ENCODE measurements around the gene DARS1. TPM values are rescaled to one million over a fixed set of nuclear protein-coding genes. Genes with fewer than 3 reads are reported as not detected.

DARS1 gene
- total and polyA plus RNA-seq, 2 of the 13 experiments (the other 11 are each of a cell fraction or from before 2014, with no cell fraction given) = 149 to 230 TPM

DNA sequence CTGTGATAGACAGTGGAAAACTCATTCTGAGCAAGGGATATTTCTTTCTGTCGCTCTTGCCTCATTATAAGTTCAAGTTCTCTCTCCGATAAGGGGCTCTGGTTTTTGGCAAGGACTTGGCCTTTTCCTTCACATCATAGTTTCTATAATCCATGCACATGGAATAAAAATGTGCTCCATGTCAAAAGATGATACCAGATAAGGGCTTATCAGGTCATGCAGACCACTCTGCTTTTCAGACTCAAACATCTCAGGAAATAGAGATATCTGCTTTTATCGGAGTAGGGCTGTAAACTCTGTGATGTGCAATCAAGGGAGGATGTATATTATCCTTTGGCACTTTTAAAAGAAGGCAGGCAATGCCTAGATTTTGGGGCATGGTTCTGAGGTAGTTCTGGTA, 45.0 kb upstream of the DARS1 start:
- intact Hi-C loops (cut with micrococcal nuclease; ENCODE audit: unreplicated experiment) = no loop called here
- Histone ChIP-seq H3K4me1 (ENCODE audit: insufficient read depth, low read length) (peaks cover 10% of the 10 kb centered on the region; the same call in 1 of the 2 replicates), H3K9ac (ENCODE audit: insufficient read depth, low read depth, low read length) (no peak overlapping the region), H3K9me3 (ENCODE audit: low read length) (no peaks in the 10 kb centered on the region), H3K36me3 (replicated peaks in 1 of 2; ENCODE audit: control insufficient read depth in 1 of 2, insufficient read depth in 2 of 2, low read length in 2 of 2) (no peaks in the 10 kb centered on the region), H3K4me2 (ENCODE audit: low read depth, low read length) (no peak overlapping the region), H3K4me3 (replicated peaks in 1 of 3; ENCODE audit: insufficient read depth in 1 of 3, low read depth in 2 of 3, low read length in 3 of 3) (no peak overlapping the region), H2AFZ (ENCODE audit: low read length) (no peak overlapping the region), H3K27ac (ENCODE audit: extremely low read length, insufficient read depth, low read length) (no peak overlapping the region), H4K20me1 (ENCODE audit: insufficient read depth, low read length) (no peaks in the 10 kb centered on the region), H3K27me3 (ENCODE audit: control insufficient read depth in 1 of 2, insufficient read depth in 2 of 2, low read length in 2 of 2) (no peaks in the 10 kb centered on the region; a peak in 1 of 5 replicates), H3K79me2 (ENCODE audit: insufficient read depth, low read length) (no peaks in the 10 kb centered on the region)
- BruUV-seq (replicated peaks) = no TSS peak
- POLR2A ChIA-PET = no interaction called here
- CTCF ChIA-PET (ENCODE audit: low intra/inter-chr PET ratio, low total read pairs) = no interaction called here
- FAIRE-seq (no peak), ATAC-seq (no peak), DNase-seq (ENCODE audit: low spot score) (no peak)
- 62% methylated on average over 3 of the region's 3 CpGs for WGBS (ENCODE audit: low lambda C conversion rate)
- in situ Hi-C loops (cut with HindIII; ENCODE audit: extremely low pct_ligation_motif_present, low pct_unique_long_range_greater_than_20kb) = no loop called here
- TF ChIP-seq, protein P1, sequence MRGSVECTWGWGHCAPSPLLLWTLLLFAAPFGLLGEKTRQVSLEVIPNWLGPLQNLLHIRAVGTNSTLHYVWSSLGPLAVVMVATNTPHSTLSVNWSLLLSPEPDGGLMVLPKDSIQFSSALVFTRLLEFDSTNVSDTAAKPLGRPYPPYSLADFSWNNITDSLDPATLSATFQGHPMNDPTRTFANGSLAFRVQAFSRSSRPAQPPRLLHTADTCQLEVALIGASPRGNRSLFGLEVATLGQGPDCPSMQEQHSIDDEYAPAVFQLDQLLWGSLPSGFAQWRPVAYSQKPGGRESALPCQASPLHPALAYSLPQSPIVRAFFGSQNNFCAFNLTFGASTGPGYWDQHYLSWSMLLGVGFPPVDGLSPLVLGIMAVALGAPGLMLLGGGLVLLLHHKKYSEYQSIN (CRISPR knock-in tag; IDR thresholded peaks at IDR 0.05; ENCODE audit: borderline replicate concordance) = no peak
- TF ChIP-seq KDM1A (CRISPR knock-in tag; IDR thresholded peaks at IDR 0.05) = no peak
- TF ChIP-seq, protein P2, sequence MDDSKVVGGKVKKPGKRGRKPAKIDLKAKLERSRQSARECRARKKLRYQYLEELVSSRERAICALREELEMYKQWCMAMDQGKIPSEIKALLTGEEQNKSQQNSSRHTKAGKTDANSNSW (CRISPR knock-in tag; IDR thresholded peaks at IDR 0.05; ENCODE audit: borderline replicate concordance) = no peak
- TF ChIP-seq KDM3A (CRISPR knock-in tag; IDR thresholded peaks at IDR 0.05; ENCODE audit: low read depth) = no peak
- no peak for TF ChIP-seq MAF1 (CRISPR knock-in tag; IDR thresholded peaks at IDR 0.05; ENCODE audit: borderline replicate concordance)

DNA sequence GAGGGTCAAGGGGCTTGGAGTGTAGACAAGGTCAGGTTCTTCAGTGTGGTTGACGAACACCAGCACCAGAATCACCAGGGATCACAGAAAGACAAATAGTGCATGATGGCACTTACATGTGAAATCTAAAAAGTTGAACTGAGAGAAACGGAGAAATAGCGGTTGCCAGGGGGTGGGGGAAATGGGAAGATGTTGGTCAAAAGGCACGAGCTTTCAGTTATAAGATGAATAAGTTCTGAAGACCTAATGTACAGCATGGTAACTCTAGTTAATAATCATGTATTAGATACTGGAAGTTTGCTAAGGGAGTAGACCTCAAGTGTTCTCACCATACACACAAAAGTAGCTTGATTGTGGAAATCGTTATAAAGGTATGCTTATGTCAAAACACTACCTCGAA, 43.7 kb upstream of the DARS1 start:
- H3K36me3 ChIP-seq (replicated peaks in 1 of 2; ENCODE audit: control insufficient read depth in 1 of 2, insufficient read depth in 2 of 2, low read length in 2 of 2) = no peaks in the 10 kb centered on the region
- TF ChIP-seq RORA (CRISPR knock-in tag; IDR thresholded peaks at IDR 0.05) (no peak), CREM (IDR thresholded peaks at IDR 0.05) (no peak), CREM (CRISPR knock-in tag; IDR thresholded peaks at IDR 0.05) (no peak), ZNF883 (CRISPR knock-in tag; IDR thresholded peaks at IDR 0.05; ENCODE audit: not compliant biosample characterization) (no peak), ZNF205 (CRISPR knock-in tag; IDR thresholded peaks at IDR 0.05) (no peak), HHEX (CRISPR knock-in tag; IDR thresholded peaks at IDR 0.05) (no peak)
- TF ChIP-seq, protein P3, sequence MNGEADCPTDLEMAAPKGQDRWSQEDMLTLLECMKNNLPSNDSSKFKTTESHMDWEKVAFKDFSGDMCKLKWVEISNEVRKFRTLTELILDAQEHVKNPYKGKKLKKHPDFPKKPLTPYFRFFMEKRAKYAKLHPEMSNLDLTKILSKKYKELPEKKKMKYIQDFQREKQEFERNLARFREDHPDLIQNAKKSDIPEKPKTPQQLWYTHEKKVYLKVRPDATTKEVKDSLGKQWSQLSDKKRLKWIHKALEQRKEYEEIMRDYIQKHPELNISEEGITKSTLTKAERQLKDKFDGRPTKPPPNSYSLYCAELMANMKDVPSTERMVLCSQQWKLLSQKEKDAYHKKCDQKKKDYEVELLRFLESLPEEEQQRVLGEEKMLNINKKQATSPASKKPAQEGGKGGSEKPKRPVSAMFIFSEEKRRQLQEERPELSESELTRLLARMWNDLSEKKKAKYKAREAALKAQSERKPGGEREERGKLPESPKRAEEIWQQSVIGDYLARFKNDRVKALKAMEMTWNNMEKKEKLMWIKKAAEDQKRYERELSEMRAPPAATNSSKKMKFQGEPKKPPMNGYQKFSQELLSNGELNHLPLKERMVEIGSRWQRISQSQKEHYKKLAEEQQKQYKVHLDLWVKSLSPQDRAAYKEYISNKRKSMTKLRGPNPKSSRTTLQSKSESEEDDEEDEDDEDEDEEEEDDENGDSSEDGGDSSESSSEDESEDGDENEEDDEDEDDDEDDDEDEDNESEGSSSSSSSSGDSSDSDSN (CRISPR knock-in tag; IDR thresholded peaks at IDR 0.05) = no peak
- CTCF ChIA-PET (ENCODE audit: low intra/inter-chr PET ratio, low total read pairs) = no interaction called here
- H3K4me2 ChIP-seq (ENCODE audit: low read depth, low read length) = no peak overlapping the region
- H3K27me3 ChIP-seq (ENCODE audit: control insufficient read depth in 1 of 2, insufficient read depth in 2 of 2, low read length in 2 of 2) = no peaks in the 10 kb centered on the region; a peak in 1 of 5 replicates
- H3K4me1 ChIP-seq (ENCODE audit: insufficient read depth, low read length) = peaks cover 12% of the 10 kb centered on the region
- ATAC-seq (no peak), DNase-seq (ENCODE audit: low spot score) (no peak), FAIRE-seq (no peak)
- no peaks in the 10 kb centered on the region for H4K20me1 ChIP-seq (ENCODE audit: insufficient read depth, low read length)
- no peak overlapping the region for H3K4me3 ChIP-seq (replicated peaks in 1 of 3; ENCODE audit: insufficient read depth in 1 of 3, low read depth in 2 of 3, low read length in 3 of 3)
- in situ Hi-C loops (cut with HindIII; ENCODE audit: extremely low pct_ligation_motif_present, low pct_unique_long_range_greater_than_20kb) (no loop called here), intact Hi-C loops (cut with micrococcal nuclease; ENCODE audit: unreplicated experiment) (no loop called here)
- no peak overlapping the region for H3K27ac ChIP-seq (ENCODE audit: extremely low read length, insufficient read depth, low read length)
- no TSS peak for BruUV-seq (replicated peaks)
- no peaks in the 10 kb centered on the region for H3K9me3 ChIP-seq (ENCODE audit: low read length)
- H2AFZ ChIP-seq (ENCODE audit: low read length) = no peak overlapping the region
- no peak overlapping the region for H3K9ac ChIP-seq (ENCODE audit: insufficient read depth, low read depth, low read length)
- no peaks in the 10 kb centered on the region for H3K79me2 ChIP-seq (ENCODE audit: insufficient read depth, low read length)
- WGBS (ENCODE audit: low lambda C conversion rate) = 63% methylated on average over 6 of the region's 6 CpGs
- POLR2A ChIA-PET = no interaction called here
